Middle frontal gyrus (tissue), 1 donor: Measurements from ENCODE around the gene FLT3.
"Not testable (repeated sequence)": the region's sequence is repeated elsewhere in the genome, so short reads cannot be mapped to it uniquely, and the experiment has no call there.

Experiments
- DNase-seq: peaks from one replicate; pipeline ENCODE4 v3.0.0-alpha.2; 2015; ENCODE audit warnings: low spot score; ENCODE audit errors: extremely low spot score

Gene FLT3

DNA sequence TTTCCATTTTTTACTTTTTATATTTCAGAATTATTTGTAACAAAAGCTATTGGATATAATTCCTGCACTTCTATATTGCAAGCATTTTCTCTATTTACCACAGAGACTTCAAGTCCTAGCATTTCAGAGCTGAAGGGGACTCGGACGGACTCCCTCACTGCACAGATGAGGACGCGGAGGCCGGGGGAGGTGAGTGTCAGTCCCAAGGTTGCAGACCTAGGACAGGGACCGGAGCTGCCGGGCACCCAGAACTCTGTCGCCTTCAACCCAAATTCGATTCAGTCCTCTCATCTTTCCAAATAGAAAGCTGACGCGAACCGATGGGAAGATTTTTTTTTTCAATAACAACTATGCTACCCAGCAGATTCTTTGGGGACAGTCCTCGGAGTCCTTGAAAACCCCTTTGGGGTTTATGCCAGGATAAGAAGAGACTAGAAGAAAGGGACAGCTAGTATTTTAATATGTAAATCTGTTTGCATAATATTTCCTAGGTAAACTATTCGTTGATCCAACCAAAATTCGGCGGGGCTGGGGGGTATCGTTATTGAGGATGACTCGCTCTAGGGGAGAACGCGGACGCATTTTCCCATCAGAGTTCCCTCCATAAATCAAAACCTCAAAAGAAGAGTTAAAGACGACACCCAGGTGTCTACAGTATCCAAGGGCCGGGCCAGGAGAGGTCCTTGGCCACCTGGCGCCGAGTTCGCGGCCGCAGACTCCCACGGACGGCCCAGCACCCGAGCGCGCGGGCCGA, 803 bp downstream of the FLT3 start:
- no peak for DNase-seq

DNA sequence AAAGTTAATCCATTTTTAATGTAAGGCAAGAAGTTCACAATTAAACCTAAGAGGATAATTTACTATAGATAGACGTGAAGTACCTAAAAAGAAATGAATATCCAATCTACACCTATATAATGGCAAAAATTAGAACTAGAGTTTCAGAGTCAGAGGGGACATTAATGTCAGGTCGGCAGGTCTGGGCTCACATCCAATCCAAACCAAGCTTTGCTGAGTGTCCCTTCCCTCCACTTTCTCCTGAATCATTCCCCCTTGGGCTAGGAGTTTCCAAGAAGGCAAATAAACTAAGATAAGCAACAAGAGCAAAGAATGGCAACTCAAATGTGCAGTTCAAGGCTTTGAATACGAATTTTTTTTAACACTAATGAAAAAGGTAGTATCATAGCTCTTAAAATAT, 2.9 kb downstream of the FLT3 start:
- DNase-seq: no peak

DNA sequence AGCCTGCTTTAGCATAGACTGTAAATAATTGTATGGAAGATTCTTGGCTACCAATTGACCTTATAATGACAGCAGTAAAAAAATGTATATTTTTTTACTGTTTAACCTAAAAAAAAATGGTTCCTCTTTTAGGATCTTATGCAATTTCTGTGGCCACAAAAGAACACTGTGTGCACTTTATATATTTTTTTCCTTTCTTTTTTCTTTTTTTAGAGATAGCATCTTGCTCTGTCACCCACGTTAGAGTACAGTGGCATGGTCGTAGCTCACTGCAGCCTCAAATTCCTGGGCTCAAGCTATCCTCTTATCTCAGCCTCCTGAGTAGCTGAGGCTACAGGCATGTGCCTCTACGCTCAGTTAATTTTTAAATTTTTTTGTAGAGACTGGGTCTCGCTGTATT, 6.1 kb downstream of the FLT3 start:
- DNase-seq: no peak

GRCh38 chr13:28093881-28094280, 6.5 kb downstream of the FLT3 start:
- DNase-seq: no peak

- DNase-seq: no peak
Observed at GRCh38 chr13:28092431-28092830, 7.9 kb downstream of the FLT3 start.

GRCh38 chr13:28089065-28089464, 11.3 kb downstream of the FLT3 start:
- no peak for DNase-seq

DNA sequence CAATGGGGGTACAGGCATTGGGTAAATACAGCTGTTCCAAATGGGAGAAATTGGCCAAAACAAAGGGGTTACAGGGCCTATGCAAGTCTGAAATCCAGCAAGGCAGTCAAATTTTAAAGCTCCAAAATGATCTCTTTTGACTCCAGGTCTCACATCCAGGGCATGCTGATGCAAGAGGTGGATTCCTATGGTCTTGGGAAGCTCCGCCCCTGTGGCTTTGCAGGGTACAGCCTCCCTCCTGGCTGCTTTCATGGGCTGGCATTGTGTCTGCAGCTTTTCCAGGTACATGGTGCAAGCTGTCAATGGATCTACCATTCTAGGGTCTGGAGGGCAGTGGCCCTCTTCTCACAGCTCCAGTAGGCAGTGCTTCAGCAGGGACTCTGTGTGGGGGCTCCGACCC, 22.6 kb downstream of the FLT3 start:
- not testable (repeated sequence) for DNase-seq

GRCh38 chr13:28077231-28077630, 23.1 kb downstream of the FLT3 start:
- DNase-seq: no peak

GRCh38 chr13:28071424-28071823, 29.0 kb downstream of the FLT3 start:
- DNase-seq: no peak

- no peak for DNase-seq
Observed at GRCh38 chr13:28067491-28067890, 32.9 kb downstream of the FLT3 start.

DNA sequence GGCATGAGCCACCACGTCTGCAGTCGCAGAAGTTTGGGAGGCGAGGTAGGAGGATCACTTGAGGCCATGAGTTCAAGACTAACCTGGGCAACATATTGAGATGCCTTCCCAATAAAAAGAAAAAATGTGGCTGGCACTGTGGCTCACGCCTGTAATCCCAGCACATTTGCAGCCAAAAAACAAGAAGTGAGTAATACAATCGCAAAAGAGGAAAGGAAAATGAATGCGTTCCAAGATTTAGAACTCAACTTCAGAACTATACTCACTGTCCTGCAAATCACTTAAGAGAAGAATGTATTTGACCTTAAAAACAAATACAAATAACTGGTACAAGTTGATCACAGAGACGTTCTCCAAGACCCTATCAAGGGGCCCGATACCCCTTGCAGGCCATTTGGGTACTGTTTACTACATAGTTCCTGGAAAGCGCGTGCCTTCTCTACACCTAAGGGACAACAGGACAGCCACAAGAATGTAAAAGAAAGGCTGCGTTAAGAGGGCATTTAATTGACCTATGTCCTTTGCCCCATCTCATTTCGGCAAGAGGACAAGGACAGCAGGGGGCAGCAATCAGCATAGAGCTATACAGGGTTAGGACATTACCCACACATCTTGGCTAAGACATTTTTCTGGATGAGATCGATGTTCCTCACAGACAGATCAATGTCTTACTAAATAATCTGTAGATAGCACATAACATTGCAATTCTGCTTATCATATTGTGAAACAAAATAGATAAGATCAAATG, 41.3 kb downstream of the FLT3 start:
- no peak for DNase-seq

GRCh38 chr13:28056970-28057712, 43.2 kb downstream of the FLT3 start:
- DNase-seq: no peak

- no peak for DNase-seq
Observed at GRCh38 chr13:28056426-28056825, 44.0 kb downstream of the FLT3 start.

GRCh38 chr13:28055357-28055756, 45.0 kb downstream of the FLT3 start:
- no peak for DNase-seq

- no peak for DNase-seq
Observed at GRCh38 chr13:28052945-28053344, 47.4 kb downstream of the FLT3 start.

- DNase-seq: no peak
Observed at GRCh38 chr13:28049880-28050875, 50.2 kb downstream of the FLT3 start.

DNA sequence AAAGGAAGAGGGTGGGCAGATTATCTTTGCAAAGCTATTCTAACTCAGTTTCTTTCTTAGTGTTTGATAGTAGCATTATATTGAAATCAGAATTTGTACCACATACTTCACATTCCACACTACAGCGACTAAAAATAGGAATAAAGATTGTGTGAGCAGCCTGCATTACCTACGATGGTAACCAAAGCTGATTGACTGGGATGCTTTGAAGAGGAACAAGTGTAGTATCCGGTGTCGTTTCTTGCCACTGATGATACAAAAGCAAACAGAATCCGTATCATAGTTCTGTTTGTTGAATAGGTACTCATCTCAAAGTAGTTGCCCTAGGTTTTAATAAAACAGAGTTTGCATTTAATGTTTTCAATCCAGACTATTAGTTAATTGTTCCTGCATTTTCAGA, 51.2 kb downstream of the FLT3 start:
- no peak for DNase-seq

GRCh38 chr13:28048768-28049167, 51.6 kb downstream of the FLT3 start:
- DNase-seq: no peak

DNA sequence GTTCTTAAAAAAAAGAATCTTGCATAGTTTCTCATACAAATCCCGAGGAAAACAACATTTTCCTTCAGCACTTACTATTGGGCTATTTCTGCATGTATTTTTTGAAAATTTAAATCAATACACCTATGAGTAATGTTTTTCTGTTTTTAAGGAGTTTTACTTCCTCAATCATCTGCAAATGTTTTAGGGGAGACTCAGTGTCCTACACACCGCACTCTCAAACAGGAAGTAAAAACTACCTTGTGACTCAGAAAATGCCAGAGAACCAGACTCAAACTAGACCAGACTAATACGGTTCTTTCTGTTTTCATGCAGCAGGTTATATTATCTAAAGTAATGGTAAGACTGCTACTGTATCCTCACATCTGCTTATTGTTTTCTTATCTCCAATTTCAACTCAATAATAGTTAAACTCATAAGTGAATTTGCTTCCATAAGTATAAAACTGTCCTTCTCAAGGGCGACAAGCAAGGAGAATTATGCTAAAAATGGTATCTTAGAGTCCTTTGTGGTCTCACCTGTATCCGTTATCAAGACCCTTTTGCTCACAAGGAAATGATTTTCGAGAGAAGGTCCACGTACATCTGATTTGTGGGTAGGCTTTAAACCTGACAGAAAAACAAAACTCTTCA, 52.5 kb downstream of the FLT3 start:
- no peak for DNase-seq

DNA sequence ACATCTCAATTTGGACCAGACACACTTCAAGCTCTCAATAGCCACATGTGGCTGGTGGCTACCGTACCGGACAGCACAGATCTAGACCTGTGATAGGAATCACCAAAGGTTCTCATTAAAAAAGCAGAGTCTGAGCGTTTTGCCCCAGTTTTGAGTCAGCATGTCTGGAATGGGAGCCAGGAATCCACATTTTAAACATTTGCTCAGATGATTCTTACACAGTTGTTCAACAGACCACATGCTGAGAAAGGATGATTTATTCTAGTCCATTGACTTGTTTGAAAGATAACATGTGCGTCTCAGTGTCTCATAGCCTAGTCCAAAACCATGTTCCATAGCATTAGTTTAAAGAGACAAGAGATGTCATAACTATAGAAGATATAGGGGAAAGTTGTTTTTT, 53.4 kb downstream of the FLT3 start:
- no peak for DNase-seq

DNA sequence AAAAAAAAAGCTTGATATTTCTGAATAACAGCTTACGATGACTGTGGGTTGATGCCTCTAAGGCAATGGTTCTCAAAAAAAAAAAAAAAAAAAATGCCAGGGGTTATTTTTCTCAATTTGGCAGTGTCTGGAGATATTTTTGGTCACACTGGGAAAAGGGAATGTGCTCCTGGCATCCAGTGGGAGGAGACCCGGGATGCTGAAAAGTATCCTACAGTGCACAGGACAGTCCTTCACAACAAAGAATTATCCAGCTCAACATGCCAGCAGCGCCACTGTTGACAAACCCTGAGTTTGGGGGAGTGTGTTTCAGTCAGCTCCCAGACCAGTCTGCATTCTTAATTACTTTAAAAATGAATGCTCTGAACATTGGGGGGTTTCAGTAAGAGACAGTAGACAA, 54.5 kb downstream of the FLT3 start:
- no peak for DNase-seq
